GM13976 (cell line): ENCODE results near the gene VSIR.

Source experiments
- DNase-seq: peaks from one replicate; pipeline ENCODE4 v3.0.0; 2012; ENCODE audit warnings: low spot score
- CTCF ChIP-seq: IDR thresholded peaks from 2 replicates; pipeline ENCODE4 v1.5.1; 2012; ENCODE audit warnings: borderline replicate concordance, mild to moderate bottlenecking; ENCODE audit not compliant: insufficient read depth; ENCODE audit errors: extremely low read depth, missing control alignments, control extremely low read depth
- in situ Hi-C: fragments of 300-500 bp; cut with MboI; formaldehyde crosslinking; loops from one replicate; pipeline ENCODE4 v1.12.0; 2022; ENCODE audit warnings: low sequenced_read_pairs, mixed read lengths, inconsistent platforms; ENCODE audit not compliant: unreplicated experiment

Gene VSIR

GRCh38 chr10:71776481-71776925 is 3.2 kb upstream of the VSIR start:
- in situ Hi-C loops = no loop called here
- no peak for DNase-seq
- TF ChIP-seq CTCF = no peak

GRCh38 chr10:71774916-71775702 is 1.8 kb upstream of the VSIR start:
- in situ Hi-C loops = no loop called here
- no peak for DNase-seq
- no peak for TF ChIP-seq CTCF

- in situ Hi-C loops = no loop called here
- TF ChIP-seq CTCF = no peak
- DNase-seq = no peak
Measured at GRCh38 chr10:71772832-71773220, 494 bp downstream of the VSIR start.

GRCh38 chr10:71771821-71772617 is 1.3 kb downstream of the VSIR start:
- DNase-seq = no peak
- in situ Hi-C loops = no loop called here
- no peak for TF ChIP-seq CTCF

- no peak for DNase-seq
- in situ Hi-C loops = no loop called here
- TF ChIP-seq CTCF = no peak
Measured at GRCh38 chr10:71771204-71771603, 2.1 kb downstream of the VSIR start.

GRCh38 chr10:71770789-71771188 is 2.5 kb downstream of the VSIR start:
- DNase-seq = no peak
- in situ Hi-C loops = no loop called here
- TF ChIP-seq CTCF = no peak
